Left lobe of liver (tissue), 2 donors: ENCODE results near the gene HOMER3. TPM values are rescaled to one million over a fixed set of nuclear protein-coding genes. Genes with fewer than 3 reads are reported as not detected.
"Not testable (repeated sequence)": the region's sequence is repeated elsewhere in the genome, so short reads cannot be mapped to it uniquely, and the experiment has no call there.

Source experiments
- ATAC-seq: fragments of 200-7000 bp; cut with Tn5 transposase; one replicate; pipeline ENCODE4 v1.9.1; 2020; ENCODE audit warnings: mild to moderate bottlenecking, moderate library complexity
- DNase-seq: peaks from one replicate; pipeline ENCODE4 v3.0.0-alpha.2; 2020; ENCODE audit warnings: low spot score
- total RNA-seq: library from RNA; stranded (reverse); gene quantifications from one replicate; pipeline ENCODE4 v1.2.1, GENCODE V29; 2021
- donor health status: DM: no; HTN: no; CAD: no; lungs with moderate emphysema.
- donor health status: DM: no; HTN: yes; CAD: no.

HOMER3 gene
- total RNA-seq, 1 donor from 2014 or later: 2.8 TPM

GRCh38 chr19:18904334-18905057 is 36.5 kb downstream of the HOMER3 start:
- ATAC-seq: no peak
- peak; percentile 40 for DNase-seq

DNA sequence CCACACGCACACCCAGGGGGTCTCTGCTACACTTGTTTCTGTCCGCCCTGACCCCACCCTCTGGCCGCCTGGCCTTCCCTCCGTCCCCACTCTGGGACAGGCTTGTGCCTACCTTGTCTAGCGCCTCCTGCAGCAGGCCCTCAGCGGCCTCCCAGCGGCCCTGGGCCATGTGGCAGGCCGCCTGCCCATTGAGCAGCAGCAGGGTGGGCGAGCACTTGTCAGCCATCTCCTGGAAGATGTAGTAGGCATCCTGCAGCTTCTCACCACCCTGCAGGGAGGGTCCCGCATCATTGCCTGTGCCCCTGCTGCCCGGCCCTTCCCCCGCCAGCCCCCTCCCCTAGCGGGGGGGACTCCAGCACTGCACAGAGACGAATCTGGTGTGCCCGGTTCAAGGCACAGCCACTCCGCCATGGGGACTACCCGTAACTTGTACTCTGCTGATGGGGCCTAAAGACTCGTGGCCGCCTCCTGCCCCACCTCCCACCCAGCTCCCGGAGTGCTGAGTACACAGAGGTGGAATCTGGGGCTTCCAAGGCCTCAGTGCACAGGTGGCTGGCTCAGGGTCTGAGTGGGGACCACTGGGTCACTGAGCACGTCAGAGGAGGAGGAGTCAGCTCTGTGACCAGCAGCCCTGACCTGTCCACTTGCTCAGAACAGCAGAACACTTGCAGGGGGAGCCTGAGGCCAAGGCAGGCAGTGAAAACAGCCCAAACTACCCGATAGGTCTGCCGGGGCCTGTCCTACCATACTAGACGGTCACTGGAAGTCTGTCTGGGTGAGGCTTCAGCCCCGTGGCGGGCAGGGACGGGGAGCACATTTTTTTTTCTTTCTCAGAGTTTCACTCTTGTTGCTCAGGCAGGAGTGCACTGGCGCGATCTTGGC is 37.6 kb downstream of the HOMER3 start:
- ATAC-seq: no peak
- no peak for DNase-seq

DNA sequence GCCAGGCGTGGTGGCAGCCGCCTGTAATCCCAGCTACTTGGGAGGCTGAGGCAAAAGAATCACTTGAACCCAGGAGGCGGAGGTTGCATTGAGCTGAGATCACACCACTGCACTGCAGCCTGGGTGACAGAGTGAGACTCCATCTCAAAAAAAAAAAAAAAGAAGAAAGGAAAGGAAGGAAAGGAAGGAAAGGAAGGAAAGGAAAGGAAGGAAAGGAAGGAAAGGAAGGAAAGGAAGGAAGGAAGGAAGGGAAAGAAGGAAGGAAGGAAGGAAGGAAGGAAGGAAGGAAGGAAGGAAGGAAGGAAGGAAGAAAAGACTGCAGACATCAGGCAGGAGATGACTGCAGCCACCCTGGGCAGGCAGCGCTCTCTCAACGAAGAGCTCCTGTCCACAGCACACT is 38.5 kb downstream of the HOMER3 start:
- not testable (repeated sequence) for DNase-seq, ATAC-seq

GRCh38 chr19:18901491-18901890 is 39.5 kb downstream of the HOMER3 start:
- no peak for DNase-seq
- no peak for ATAC-seq

DNA sequence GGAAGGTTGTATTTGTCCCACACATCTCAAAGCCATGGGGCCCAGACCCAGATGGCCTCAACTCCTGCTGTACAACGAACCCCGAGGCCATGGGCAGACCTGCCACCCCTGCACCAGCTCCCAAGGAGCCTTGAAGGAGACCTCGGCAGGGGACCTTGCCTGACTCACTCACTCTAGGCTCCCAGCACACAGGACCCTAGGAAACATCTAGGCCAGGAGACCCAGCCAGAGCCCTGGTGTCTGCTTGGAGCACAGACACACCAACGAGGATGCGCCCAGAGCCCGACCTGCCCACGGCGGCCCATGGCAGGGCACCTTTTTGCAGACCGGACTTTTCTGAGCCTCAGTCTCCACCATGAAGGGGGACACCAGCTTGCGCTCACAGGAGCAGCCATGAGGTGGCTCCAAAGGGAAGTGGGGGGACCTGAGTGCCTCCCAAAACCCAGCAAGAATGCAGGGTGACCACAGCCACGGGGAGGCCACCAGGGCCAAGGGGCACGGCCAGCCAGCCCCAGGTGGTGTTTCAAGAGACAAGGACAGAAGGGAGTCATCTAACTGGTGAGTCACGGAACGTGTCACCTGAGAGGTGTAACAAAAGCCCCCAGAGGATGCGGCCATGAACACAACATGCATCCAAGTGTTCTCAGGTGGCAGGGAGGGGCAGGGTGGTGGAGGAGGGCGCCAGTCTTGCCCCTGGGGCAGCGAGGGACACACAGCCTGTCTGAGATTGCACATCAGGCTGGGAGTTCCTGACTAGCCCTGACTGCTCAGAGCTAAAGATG is 40.1 kb downstream of the HOMER3 start:
- no peak for ATAC-seq
- peak; percentile 40 for DNase-seq

- DNase-seq: peak; percentile 43
Measured at GRCh38 chr19:18899624-18900560, 41.1 kb downstream of the HOMER3 start.

GRCh38 chr19:18898607-18899408 is 42.2 kb downstream of the HOMER3 start:
- ATAC-seq (peak; percentile 38), DNase-seq (no peak)

More at GRCh38 chr19:18899624-18900560, 41.1 kb downstream of the HOMER3 start:
- ATAC-seq: no peak

DNA sequence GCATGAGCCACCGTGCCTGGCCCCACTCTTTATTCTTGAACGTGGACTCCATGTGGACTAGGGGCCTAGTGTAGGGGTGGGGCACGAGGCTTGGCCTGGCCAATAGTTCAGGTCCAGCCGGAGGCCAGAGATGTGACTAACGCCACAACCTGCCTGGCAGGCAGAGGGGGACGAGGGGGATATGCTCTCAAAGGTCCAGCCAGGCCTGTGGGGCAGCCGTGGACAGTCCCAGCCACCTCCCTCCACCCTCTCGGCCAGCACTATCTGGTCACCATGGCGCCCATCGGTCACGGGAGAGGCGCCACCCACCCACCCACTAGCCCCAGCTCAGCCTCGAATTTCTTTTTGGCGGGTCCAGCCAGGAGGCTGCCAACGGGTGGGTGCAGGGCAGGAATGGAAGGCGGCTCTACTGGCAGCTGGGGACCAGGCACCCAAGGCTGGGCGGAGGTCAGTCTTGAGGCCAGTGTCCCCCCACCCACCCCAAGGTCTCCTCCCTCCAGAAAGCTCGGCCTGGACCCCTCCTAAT is 42.9 kb downstream of the HOMER3 start:
- ATAC-seq (peak; percentile 11), DNase-seq (no peak)

DNA sequence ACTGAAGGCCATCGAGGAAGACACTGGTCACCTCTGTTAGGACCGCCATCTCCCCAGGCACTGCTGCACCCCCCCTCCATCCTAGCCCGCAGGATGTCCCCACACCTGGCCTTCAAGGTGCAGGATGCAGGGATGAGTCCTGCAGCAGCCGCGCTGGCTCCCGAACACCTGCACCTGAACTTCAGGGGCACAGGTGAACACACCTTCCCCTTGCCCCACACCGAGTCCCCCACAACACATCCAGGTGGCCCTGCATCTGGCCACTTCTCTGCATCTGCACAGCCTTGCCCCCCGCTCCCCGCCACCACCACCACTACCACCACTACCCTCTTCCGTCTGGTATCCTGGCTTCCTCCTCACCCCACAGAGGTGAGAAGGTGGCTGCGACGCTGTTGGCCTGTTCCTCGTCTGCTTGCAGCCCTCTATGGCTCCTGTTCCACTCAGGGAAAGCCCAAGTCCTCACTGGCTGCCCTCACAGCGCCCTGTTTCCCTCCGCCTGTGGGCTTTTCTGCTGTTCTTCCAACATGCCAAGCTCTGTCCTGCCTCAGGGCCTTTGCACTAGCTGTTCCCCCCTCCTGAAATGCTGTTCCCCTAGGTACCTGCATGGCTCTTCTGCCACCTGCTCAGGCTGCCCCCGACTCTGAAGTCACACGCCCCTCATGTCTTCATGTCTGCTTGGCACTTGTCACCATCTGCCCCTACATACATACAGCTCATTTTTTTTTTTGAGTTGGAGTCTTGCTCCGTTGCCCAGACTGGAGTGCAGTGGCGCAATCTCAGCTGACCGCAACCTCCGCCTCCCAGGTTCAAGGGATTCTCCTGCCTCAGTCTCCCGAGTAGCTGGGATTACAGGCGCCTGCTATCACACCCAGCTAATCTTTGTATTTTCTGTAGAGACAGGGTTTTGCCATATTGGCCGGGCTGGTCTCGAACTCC is 43.7 kb downstream of the HOMER3 start:
- no peak for ATAC-seq
- no peak for DNase-seq

- DNase-seq (no peak), ATAC-seq (peak; percentile 4)
Measured at GRCh38 chr19:18896421-18896841, 44.6 kb downstream of the HOMER3 start.

- ATAC-seq: no peak
Measured at GRCh38 chr19:18895824-18896341, 45.1 kb downstream of the HOMER3 start, which contains the start of gene CERS1. Gene CERS1 (minus strand): TSS chr19:18896158. CDS start chr19:18896072, 86 bp downstream.

GRCh38 chr19:18895038-18895823 is 45.8 kb downstream of the HOMER3 start:
- DNase-seq (no peak), ATAC-seq (peak; percentile 44)

More at GRCh38 chr19:18895824-18896341, 45.1 kb downstream of the HOMER3 start, which contains the start of gene CERS1:
- no peak for DNase-seq

GRCh38 chr19:18894254-18895037 is 46.6 kb downstream of the HOMER3 start:
- ATAC-seq (no peak), DNase-seq (no peak)

DNA sequence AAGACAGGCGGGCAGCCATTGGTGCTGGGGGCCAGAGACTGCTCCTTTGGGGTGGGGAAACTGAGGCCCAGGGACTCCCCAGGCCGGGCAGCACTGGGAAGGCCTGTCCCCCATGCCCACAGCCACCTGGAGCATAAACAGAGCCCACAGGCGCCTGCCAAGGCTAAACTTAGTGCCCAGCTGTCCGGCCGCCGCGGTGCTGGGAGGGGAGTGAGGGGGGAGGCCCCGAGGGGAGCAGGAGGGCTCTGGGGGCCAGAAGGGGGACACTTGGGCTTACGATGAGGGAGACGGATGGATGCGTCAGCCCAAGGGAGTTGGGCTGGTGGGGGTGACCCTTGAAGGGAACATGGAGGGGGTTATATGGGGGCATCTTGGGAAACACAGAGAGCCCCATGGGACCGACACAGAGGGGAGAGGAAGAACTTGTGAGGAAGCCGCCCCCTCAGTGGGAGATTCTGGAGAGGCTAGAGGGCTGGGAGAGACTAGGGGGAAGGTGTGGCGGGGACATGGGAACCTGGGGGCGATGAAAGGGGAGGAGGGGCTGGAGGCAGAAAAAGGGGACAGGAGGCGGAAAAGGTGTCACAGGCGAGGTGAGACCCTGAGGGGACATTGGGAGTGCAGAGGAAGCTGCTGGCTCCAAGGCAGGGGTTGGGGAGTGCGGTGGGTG is 47.3 kb downstream of the HOMER3 start:
- ATAC-seq: no peak
- no peak for DNase-seq
